Measurements from ENCODE around the gene GPHB5.
"Not testable (repeated sequence)": the region's sequence is repeated elsewhere in the genome, so short reads cannot be mapped to it uniquely, and the experiment has no call there.

Gene GPHB5

GRCh38 chr14:63318835-63319234 is at the start of gene GPHB5:
GPHB5 (minus strand) TSS chr14:63318935; CDS start chr14:63317849, 1,086 bp downstream.
- DNase-seq, result no peak

GRCh38 chr14:63367742-63368364 is 49.1 kb upstream of the GPHB5 start:
- DNase-seq, result no peak

- no peak for DNase-seq
These were observed 43.7 kb upstream of the GPHB5 start for GRCh38 chr14:63362389-63362819.

- no peak for DNase-seq
These were observed 43.1 kb upstream of the GPHB5 start for GRCh38 chr14:63361790-63362189.

- no peak for DNase-seq
These were observed 39.1 kb upstream of the GPHB5 start for GRCh38 chr14:63357841-63358240.

- DNase-seq, result no peak
These were observed 27.1 kb upstream of the GPHB5 start for GRCh38 chr14:63345826-63346225.

GRCh38 chr14:63344336-63344735 is 25.6 kb upstream of the GPHB5 start:
- DNase-seq, result no peak

GRCh38 chr14:63343878-63344277 is 25.1 kb upstream of the GPHB5 start:
- DNase-seq, result no peak

- no peak for DNase-seq
These were observed 23.6 kb upstream of the GPHB5 start for GRCh38 chr14:63342371-63342770.

GRCh38 chr14:63328787-63329737 is 10.3 kb upstream of the GPHB5 start:
- DNase-seq, result no peak

GRCh38 chr14:63326840-63327239 is 8.1 kb upstream of the GPHB5 start:
- DNase-seq, result no peak

GRCh38 chr14:63322897-63323573 is 4.3 kb upstream of the GPHB5 start:
- DNase-seq, result no peak

GRCh38 chr14:63322472-63322871 is 3.7 kb upstream of the GPHB5 start:
- DNase-seq, result no peak

- DNase-seq, result no peak
These were observed 9.9 kb downstream of the GPHB5 start for GRCh38 chr14:63308723-63309317.

- not testable (repeated sequence) for DNase-seq
These were observed 14.3 kb downstream of the GPHB5 start for GRCh38 chr14:63304429-63304828.

- no peak for DNase-seq
These were observed 16.7 kb downstream of the GPHB5 start for GRCh38 chr14:63301891-63302534.

GRCh38 chr14:63300854-63301253 is 17.9 kb downstream of the GPHB5 start:
- DNase-seq, result no peak

GRCh38 chr14:63299351-63300110 is 19.2 kb downstream of the GPHB5 start:
- no peak for DNase-seq

- no peak for DNase-seq
These were observed 21.2 kb downstream of the GPHB5 start for GRCh38 chr14:63297372-63298063.

GRCh38 chr14:63296060-63296563 is 22.6 kb downstream of the GPHB5 start:
- DNase-seq, result no peak

- no peak for DNase-seq
These were observed 23.5 kb downstream of the GPHB5 start for GRCh38 chr14:63295231-63295685.
